Measurements from ENCODE around the gene PACSIN1.

Gene PACSIN1, protein sequence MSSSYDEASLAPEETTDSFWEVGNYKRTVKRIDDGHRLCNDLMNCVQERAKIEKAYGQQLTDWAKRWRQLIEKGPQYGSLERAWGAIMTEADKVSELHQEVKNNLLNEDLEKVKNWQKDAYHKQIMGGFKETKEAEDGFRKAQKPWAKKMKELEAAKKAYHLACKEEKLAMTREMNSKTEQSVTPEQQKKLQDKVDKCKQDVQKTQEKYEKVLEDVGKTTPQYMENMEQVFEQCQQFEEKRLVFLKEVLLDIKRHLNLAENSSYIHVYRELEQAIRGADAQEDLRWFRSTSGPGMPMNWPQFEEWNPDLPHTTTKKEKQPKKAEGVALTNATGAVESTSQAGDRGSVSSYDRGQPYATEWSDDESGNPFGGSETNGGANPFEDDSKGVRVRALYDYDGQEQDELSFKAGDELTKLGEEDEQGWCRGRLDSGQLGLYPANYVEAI

GRCh38 chr6:34465531-34466241 is at the start of gene PACSIN1:
TSS of gene PACSIN1 (plus strand) at chr6:34466076. CDS start at chr6:34526306, 60,230 bp downstream.
- DNase-seq (ENCODE audit: low read depth, low spot score) = peak; percentile 76

DNA sequence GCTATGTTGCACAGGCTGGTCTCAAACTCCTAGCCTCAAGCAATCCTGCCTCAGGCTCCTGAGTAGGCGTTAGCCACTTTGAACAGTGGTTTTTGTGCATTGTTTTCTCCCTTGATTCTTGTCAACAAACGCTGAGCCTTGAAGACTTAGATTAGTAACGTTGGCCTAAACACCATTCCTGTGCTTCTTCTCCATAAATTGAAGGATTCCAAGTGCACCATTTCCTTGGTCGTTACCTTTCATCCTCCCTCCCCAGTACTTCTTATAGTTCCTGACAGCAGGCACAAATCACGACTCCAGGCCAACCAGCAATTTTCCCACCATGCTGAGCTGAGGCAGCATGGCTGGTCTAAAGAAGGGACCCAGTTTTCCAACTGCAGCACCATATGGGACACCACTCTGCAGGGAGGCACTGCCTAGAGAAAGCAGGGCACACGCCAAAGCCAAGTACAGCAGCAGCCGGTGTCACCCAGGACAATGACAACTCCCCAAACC is 49.0 kb upstream of the PACSIN1 start:
- no peak for DNase-seq (ENCODE audit: low read depth, low spot score)

GRCh38 chr6:34418367-34418766 is 47.5 kb upstream of the PACSIN1 start:
- DNase-seq (ENCODE audit: low read depth, low spot score) = no peak

GRCh38 chr6:34423254-34423653 is 42.6 kb upstream of the PACSIN1 start:
- no peak for DNase-seq (ENCODE audit: low read depth, low spot score)

DNA sequence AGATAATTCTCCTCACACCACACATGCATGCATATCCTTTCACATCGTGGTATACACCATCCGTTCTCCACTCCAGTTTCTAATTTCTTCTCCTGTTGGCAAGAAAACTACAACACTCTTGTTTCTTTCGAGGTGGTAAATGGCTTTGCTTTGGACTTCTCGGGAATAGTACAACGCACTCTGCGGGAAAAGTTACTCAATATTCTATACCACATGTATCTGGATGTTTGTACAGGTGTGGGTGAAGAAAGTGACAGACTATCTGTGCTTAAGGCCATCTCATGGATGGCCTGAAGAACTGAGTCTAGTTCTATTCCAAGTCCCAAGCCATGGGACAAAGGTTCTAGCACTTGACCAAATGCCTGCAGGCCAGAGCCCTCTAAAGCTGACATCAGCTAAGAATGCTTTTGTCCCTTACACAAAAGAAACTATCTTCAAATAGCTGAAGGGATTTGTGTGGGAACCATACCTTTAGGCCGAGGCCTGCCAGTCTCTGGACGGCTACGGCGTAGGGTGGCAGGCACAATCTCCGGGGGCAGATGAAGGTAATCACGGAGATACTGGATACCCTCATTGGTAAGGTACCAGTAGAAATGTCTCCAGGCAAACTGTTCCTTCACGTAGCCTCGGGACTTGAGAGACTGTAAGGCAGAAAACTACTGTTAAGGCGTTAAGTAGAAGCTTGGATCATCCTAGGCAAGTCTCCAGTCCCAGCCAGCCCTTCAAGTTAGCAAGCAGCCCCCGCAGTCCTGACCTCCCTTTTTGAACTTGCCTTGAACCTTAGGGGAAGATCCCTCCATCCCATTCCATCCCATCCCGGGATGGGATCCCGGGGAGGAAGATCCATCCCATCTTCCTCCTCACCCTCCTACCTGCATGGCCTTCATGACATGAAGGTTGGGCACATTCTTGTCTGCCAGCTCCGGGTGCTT is 41.4 kb upstream of the PACSIN1 start:
- peak; percentile 78 for DNase-seq (ENCODE audit: low read depth, low spot score)

DNA sequence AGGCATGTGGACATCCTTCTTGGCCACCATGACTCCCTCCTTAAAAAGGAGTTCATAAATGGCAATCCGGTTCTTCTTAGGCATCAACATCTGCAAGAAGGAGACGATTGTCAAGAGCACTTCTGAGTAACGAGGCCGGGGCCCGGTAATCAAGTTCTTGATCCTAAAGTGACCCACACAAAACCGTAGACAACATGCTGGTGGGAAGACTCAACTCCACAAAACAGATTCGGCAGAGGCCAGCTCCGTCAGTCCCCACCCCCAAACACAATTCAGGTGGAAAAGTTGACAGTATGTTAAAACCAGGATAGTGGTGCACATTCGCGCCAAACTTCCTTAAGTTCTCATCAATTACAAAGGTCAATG is 40.8 kb upstream of the PACSIN1 start:
- DNase-seq (ENCODE audit: low read depth, low spot score) = no peak

DNA sequence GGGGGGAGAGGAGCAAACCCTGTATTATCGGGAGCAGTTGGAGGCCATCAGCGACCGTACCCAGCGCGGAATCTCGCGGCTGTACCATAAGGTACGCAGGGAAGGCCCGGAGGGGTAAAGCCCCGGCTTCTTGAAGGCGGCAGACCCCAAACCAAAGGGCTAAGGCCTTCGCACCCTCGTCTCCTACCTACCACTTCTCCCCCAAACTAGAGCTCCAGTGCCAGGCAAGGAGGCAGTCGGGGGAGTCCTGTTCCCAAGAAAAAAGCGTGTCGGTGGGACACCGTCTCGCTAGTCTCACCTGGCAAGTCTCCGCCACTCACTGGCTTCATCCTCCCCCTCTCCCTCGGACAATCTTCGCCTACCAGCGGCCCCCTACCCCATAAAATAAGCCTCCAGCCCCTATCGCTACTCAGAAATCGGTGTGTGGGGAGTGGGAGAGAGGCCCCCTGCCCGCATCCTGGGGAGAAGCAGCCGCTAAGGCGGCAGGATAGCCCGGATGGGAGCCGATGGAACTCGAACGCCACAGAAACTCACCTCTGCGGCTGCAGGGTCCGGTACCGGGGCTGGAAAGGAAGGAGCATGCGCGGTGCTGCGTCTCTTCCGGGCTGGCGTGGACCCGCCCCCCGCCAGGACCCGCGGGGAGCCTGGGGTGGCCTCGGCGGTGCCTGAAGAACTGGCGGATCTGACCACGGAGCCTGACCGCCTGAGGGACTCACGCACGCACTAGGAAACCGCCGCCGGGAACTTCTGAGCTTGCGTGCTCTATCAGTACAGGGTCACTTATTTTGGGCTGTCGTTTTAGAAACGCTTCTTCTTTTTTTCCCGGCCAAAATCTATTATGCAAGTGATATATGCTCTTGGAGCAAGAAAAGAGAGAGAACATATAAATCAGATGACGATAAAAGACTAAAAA is 40.1 kb upstream of the PACSIN1 start, which contains the start of gene RPS10:
Gene RPS10 (minus strand): TSS at position 572 of the 913 bp plus-strand sequence. CDS start 848 bp downstream, outside the sequence.
- peak; percentile 96 for DNase-seq (ENCODE audit: low read depth, low spot score)

- no peak for DNase-seq (ENCODE audit: low read depth, low spot score)
Measured at GRCh38 chr6:34435916-34436315, 30.0 kb upstream of the PACSIN1 start.

GRCh38 chr6:34436803-34437643 is 28.9 kb upstream of the PACSIN1 start:
- DNase-seq (ENCODE audit: low read depth, low spot score) = no peak

DNA sequence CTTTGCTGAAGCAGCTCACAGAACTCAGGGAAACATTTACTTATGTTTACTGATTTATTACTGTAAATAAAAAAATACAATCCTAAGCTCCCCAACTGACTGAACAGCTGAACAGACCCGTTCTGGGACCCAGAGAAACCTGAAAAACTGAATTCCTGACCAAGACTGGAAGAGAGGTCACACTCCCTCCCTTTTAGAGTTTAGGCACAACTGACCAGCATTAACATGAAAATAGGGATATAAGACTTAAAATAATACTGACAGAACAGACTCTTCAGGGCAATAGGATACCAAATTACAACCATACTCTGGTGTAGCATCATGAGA is 28.3 kb upstream of the PACSIN1 start:
- no peak for DNase-seq (ENCODE audit: low read depth, low spot score)

- DNase-seq (ENCODE audit: low read depth, low spot score) = no peak
Measured at GRCh38 chr6:34438705-34439104, 27.2 kb upstream of the PACSIN1 start.

- DNase-seq (ENCODE audit: low read depth, low spot score) = no peak
Measured at GRCh38 chr6:34439442-34439841, 26.4 kb upstream of the PACSIN1 start.

DNA sequence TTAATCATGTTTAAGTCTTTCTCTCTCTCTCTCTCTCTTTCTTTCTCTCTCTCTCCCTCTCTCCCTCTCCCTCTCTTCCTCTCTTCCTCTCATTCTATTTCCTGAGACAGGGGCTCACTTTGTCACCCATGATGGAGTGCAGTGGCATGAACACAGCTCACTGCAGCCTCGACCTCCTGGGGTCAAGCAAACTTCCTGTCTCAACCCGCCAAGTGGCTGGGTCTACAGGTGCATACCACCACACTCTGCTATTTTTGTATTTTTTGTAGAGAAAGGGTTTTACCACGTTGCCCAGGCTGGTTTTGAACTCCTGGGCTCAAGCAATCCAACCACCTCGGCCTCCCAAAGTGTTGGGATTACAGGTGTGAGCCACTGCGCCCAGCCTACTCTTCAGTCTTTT is 24.4 kb upstream of the PACSIN1 start:
- DNase-seq (ENCODE audit: low read depth, low spot score) = no peak

DNA sequence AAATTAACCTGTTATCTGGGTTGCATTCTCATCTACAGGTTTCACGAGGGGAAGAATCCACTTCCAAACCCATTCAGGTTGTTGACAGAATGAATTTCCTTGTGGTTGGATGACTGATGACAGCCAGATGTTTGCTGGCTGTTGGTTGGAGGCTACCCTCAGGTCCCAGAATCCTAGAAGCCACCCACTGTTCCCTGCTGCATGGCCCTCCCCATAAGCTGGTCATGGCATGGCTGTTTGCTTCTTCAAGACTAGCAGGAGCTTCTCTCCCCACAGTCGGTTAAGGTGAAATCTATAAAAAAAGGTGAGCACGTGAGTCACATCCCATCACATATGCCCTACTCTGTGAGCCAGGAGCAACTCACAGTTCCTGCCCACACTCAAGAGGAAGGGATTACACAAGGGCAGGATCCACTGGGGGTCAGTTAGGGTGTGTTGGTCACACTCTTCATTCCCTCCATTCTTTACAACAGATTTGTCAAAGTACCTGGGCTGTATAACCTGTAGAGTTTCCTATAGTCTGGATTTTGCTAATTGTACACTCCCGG is 20.5 kb upstream of the PACSIN1 start:
- DNase-seq (ENCODE audit: low read depth, low spot score) = no peak

- DNase-seq (ENCODE audit: low read depth, low spot score) = no peak
Measured at GRCh38 chr6:34447386-34447785, 18.5 kb upstream of the PACSIN1 start.

- peak; percentile 29 for DNase-seq (ENCODE audit: low read depth, low spot score)
Measured at GRCh38 chr6:34447910-34448309, 18.0 kb upstream of the PACSIN1 start.

DNA sequence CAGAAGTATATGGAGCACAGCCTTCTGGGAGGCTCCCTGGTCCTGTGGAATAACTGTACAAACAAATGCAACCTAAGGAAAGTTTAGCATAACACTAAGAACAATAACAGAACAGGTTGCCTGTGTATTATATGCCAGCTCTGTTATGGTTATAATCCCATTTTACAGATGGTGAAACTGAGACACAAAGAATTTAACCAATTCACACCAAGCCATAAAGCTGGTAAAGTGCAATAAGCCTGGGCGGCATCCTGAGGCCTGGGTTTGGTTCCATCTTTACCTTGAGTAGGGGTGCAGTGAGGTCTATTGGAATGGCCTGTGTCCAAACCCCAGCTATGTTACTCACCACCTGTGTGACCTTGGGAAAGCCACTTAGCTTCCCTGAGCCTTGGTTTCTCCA is 14.7 kb upstream of the PACSIN1 start:
- no peak for DNase-seq (ENCODE audit: low read depth, low spot score)

GRCh38 chr6:34455831-34456230 is 10.0 kb upstream of the PACSIN1 start:
- DNase-seq (ENCODE audit: low read depth, low spot score) = no peak

- no peak for DNase-seq (ENCODE audit: low read depth, low spot score)
Measured at GRCh38 chr6:34457382-34457741, 8.5 kb upstream of the PACSIN1 start.

Measured in ELF-1 (cell line).